T-helper 17 cell (primary cell): ENCODE data around the gene FOXF1. TPM values are rescaled to one million over a fixed set of nuclear protein-coding genes. Genes with fewer than 3 reads are reported as not detected.

Experiments used
- ATAC-seq: fragments of 150-1000 bp; cut with Tn5 transposase; 2 replicates; pipeline ENCODE4 v1.10.0; 2021; ENCODE audit warnings: mild to moderate bottlenecking, moderate library complexity
- DNase-seq, 3 donors: peaks; one replicate each; pipeline versions ENCODE4 v3.0.0 to v3.0.0-alpha.2; 2020 to 2021
- H3K9me3 ChIP-seq: one replicate; pipeline ENCODE4 v1.7.0; 2013; ENCODE audit warnings: low read length, mild to moderate bottlenecking; ENCODE audit not compliant: control insufficient read depth, poor library complexity, severe bottlenecking
- H3K27ac Mint-ChIP-seq: one replicate; pipeline ENCODE4 v1.8.0; 2022; ENCODE audit warnings: mild to moderate bottlenecking, moderate library complexity, mixed read lengths
- H3K27me3 Mint-ChIP-seq: one replicate; pipeline ENCODE4 v1.8.0; 2022; ENCODE audit warnings: mixed read lengths
- H3K36me3 Mint-ChIP-seq: one replicate; pipeline ENCODE4 v1.8.0; 2022; ENCODE audit warnings: low read depth, mixed read lengths
- H3K4me1 Mint-ChIP-seq: one replicate; pipeline ENCODE4 v1.8.0; 2022; ENCODE audit warnings: mild to moderate bottlenecking, mixed read lengths
- H3K4me3 Mint-ChIP-seq: one replicate; pipeline ENCODE4 v1.8.0; 2022; ENCODE audit warnings: mild to moderate bottlenecking, moderate library complexity, mixed read lengths
- total RNA-seq, 4 donors: library from RNA in 2 of 4; stranded (reverse) in 2 of 4; gene quantifications; one replicate each; pipeline ENCODE4 v1.2.3 and lab custom pipeline; 2022 to 2026

FOXF1 gene
- total RNA-seq, 2 donors from 2014 or later, result not detected

DNA sequence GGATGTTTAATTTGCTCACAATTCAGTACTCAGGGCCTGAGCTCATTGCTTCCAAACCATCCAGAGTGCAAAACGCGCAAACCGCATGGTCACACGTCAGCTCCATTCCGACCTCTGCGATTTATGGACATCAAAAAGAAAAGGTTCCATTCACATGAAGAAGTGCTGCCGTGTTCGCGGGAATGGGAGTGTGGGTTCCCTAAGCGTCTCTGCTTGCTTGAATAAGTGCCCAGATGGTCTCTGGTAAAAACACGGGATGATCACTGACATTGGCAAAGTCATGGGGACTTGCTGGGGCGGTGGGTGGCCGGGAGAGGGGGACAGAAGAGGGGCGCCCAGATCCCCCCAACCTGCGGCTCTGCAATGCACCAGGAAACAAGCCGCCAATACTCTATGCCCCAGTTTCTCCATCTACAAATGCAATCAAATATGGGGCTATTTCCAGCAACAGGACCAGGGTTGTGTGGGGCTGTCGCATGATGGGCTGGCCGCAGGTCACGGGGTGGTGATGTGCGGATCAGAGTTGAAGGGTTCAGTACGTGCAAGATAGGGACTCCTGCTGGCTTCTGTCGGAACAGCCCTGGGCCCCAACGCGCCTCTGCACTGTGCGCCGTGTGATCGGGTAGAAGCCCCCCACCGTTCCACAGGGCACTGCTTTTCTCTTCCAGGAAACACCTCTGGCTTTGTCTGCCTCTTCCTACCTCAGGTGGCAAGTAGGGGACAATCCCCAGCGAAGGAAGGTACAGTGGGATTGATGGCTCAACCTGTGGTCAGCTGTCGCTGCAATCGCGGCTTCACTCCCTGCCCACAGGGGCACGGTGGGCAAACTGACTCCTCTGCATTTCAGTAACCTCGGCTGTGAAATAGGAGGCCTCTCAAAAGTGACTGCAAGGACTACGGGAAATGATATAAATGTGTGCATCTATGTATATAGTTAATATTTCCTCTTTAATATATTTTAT lies 11.2 kb downstream of the FOXF1 start:
- no peaks in the 10 kb centered on the region for H3K9me3 ChIP-seq
- ATAC-seq (no peak), DNase-seq (no peak)
- no peak overlapping the region for H3K27ac Mint-ChIP-seq
- H3K4me1 Mint-ChIP-seq, result peaks cover 4% of the 10 kb centered on the region
- peaks cover 60% of the 10 kb centered on the region for H3K27me3 Mint-ChIP-seq
- no peak overlapping the region for H3K4me3 Mint-ChIP-seq
- H3K36me3 Mint-ChIP-seq, result no peaks in the 10 kb centered on the region

DNA sequence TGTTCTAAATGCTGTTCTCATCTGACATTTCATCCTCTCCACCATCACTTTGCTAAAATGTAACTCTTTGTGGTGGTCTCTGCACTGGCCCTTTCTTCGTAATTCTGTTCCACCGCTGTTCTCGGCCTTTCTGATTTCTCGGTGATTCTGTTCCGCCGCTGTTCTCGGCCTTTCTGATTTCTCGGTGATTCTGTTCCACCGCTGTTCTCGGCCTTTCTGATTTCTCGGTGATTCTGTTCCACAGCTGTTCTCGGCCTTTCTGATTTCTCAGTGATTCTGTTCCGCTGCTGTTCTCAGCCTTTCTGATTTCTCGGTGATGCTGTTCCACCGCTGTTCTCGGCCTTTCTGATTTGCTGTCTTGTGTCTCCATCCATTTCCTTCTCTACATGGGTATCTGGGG lies 12.3 kb downstream of the FOXF1 start:
- Mint-ChIP-seq H3K4me3 (no peak overlapping the region), H3K4me1 (peaks cover 4% of the 10 kb centered on the region), H3K36me3 (no peaks in the 10 kb centered on the region), H3K27me3 (peaks cover 49% of the 10 kb centered on the region), H3K27ac (no peak overlapping the region)
- H3K9me3 ChIP-seq, result no peaks in the 10 kb centered on the region
- ATAC-seq (no peak), DNase-seq (no peak)

DNA sequence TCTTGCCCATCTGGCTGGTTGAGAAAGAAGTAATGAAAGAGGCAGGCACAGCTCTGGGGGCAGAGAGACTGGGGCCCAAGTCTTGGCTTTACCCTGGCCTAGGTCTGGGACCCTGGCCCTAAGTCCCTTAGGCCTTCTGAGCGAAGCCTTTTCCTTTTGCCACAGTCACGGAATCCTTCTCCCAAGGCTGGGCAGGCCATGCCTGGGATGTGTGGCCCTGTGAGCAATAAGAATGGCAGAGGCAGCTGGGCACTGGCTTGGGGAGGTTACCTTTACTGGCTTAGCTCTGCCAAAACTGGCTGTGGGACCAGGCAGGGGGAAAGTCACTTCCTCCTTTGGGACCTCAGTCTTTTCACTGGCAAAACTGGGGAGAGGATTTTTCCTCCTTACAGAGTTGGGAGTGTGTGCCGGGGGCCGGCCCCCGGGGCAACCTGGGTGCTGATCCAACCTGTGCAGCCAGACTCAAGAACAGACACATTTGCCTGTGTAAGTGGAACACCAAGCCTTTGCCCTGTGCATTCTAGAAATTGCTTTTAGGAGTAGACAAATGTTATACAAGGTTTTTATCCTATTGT lies 12.9 kb downstream of the FOXF1 start:
- no peaks in the 10 kb centered on the region for H3K9me3 ChIP-seq
- H3K4me3 Mint-ChIP-seq, result no peak overlapping the region
- H3K4me1 Mint-ChIP-seq, result peaks cover 4% of the 10 kb centered on the region
- no peaks in the 10 kb centered on the region for H3K36me3 Mint-ChIP-seq
- no peak overlapping the region for H3K27ac Mint-ChIP-seq
- no peak for ATAC-seq
- no peak for DNase-seq
- peaks cover 43% of the 10 kb centered on the region for H3K27me3 Mint-ChIP-seq

DNA sequence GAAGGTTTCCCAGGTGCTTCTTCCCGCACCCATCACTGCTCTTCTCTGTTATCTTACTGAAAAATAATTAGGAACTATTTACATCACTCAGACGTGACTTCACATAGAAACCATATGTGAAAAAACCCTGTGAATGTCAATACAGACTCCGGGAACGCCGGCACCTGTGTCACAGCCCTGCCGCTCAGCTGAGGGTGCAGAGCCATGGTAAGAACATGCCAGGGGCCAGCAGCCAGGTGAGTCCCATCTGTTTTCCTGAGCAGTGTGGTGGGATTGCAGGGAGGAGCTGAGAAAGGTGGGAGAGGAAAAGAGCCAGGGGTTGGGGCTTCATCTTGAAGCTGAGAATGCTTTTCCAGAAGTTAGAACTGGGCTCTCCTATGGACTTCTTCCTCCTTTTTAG lies 13.7 kb downstream of the FOXF1 start:
- no peak for ATAC-seq
- Mint-ChIP-seq H3K4me1 (peaks cover 4% of the 10 kb centered on the region), H3K27me3 (peaks cover 35% of the 10 kb centered on the region), H3K4me3 (no peak overlapping the region), H3K36me3 (no peaks in the 10 kb centered on the region), H3K27ac (no peak overlapping the region)
- no peak for DNase-seq
- H3K9me3 ChIP-seq, result no peaks in the 10 kb centered on the region

DNA sequence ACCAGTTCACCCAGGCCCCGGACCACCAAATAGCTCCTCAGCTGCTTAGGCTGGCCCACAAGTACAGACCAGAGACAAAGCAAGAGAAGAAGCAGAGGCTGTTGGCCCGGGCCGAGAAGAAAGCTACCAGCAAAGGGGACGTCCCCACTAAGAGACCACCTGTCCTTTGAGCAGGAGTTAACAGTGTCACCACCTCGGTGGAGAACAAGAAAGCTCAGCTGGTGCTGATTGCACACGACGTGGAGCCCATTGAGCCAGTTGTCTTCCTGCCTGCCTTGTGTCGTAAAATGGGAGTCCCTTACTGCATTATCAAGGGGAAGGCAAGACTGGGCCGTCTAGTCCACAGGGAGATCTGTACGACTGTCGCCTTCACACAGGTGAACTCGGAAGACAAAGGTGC lies 15.4 kb downstream of the FOXF1 start:
- Mint-ChIP-seq H3K27me3 (peaks cover 18% of the 10 kb centered on the region), H3K36me3 (no peaks in the 10 kb centered on the region), H3K4me1 (no peaks in the 10 kb centered on the region), H3K4me3 (no peak overlapping the region), H3K27ac (no peak overlapping the region)
- no peak for DNase-seq
- H3K9me3 ChIP-seq, result no peaks in the 10 kb centered on the region
- ATAC-seq, result no peak

DNA sequence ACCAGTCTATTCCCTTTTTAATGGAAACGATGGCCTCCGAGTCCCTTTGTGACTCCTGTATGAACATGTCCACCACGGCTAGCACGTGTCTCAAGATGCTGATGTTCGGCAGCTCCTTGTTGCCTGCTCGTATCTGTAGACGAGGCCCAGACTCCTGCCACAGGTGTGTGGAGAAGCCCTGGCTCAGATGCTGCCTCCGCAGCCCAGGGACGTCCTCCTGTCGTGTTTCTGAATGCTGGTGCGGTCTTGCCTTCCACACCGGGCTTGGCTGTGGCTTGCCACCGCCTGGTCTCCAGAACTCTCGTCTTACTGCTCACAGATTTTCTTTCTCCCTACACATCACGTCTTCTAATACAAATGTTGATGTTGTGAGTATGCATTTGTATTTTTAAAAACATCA lies 17.0 kb downstream of the FOXF1 start:
- no peaks in the 10 kb centered on the region for H3K4me1 Mint-ChIP-seq
- no peak overlapping the region for H3K4me3 Mint-ChIP-seq
- H3K36me3 Mint-ChIP-seq, result no peaks in the 10 kb centered on the region
- no peak for ATAC-seq
- DNase-seq, result no peak
- H3K27me3 Mint-ChIP-seq, result peaks cover 6% of the 10 kb centered on the region
- H3K27ac Mint-ChIP-seq, result no peak overlapping the region
- no peaks in the 10 kb centered on the region for H3K9me3 ChIP-seq

DNA sequence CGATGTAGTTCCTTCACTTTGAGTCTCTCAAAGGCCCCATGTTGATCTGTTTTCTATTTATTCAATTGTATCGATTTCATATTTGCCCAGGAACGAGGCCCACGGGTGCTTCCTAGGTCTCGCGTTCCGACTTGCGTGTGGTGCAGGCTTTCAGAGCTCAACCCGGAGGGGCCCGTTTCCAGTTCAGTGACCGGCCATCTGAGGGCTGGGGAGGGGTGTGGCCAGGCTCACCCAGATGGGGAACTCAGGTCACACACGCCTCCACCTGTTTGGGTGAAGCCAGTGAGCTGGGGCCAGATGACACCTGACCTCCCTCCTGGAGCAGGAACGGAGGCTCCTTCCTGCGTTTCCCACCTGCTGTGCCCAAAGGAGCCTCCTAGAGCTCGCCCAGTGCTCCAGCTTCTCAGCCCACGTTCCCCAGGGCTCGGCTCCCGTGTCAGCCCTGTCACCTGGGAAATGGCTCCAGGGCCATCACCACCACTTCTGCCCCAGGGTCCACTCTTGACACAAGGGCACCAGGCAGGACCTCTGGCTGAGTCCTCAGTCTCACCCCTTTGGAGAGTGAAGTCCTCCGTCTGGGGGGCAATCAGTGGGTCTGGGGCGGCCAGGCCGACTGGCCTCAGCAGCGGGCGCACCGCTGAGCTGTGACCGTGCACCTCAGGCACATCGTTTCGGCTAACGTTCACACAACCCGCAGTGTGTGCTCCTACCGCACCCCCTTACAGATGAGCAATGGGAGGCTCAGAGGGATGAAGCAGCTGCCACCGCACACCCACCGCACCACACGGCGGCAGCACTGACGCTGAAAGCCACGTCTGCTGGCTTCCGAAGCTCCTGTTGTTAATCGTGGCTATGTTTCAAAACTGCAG lies 18.0 kb downstream of the FOXF1 start:
- H3K4me1 Mint-ChIP-seq, result no peaks in the 10 kb centered on the region
- H3K4me3 Mint-ChIP-seq, result no peak overlapping the region
- no peak for DNase-seq
- H3K9me3 ChIP-seq, result no peaks in the 10 kb centered on the region
- H3K36me3 Mint-ChIP-seq, result no peaks in the 10 kb centered on the region
- H3K27ac Mint-ChIP-seq, result no peak overlapping the region
- no peaks in the 10 kb centered on the region for H3K27me3 Mint-ChIP-seq
- ATAC-seq, result no peak

DNA sequence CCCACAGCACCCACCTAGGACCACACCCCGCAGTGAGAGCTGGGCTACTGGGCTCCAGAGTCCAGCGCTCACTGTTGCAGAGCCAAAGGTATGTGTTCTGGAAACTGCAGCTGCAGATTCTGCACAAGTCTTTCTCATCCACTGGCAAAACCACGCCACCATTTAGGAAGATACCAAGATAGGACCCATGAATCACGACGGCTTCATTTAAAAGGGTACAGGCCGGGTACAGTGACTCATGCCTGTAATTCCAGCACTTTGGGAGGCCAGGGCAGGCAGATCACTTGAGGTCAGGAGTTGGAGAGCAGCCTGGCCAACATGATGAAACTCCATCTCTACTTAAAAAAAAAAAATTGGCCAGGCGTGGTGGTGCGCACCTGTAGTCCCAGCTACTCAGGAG lies 18.8 kb downstream of the FOXF1 start:
- Mint-ChIP-seq H3K27ac (no peak overlapping the region), H3K4me3 (no peak overlapping the region), H3K27me3 (no peaks in the 10 kb centered on the region), H3K36me3 (no peaks in the 10 kb centered on the region), H3K4me1 (no peaks in the 10 kb centered on the region)
- ATAC-seq, result no peak
- no peak for DNase-seq
- no peaks in the 10 kb centered on the region for H3K9me3 ChIP-seq

DNA sequence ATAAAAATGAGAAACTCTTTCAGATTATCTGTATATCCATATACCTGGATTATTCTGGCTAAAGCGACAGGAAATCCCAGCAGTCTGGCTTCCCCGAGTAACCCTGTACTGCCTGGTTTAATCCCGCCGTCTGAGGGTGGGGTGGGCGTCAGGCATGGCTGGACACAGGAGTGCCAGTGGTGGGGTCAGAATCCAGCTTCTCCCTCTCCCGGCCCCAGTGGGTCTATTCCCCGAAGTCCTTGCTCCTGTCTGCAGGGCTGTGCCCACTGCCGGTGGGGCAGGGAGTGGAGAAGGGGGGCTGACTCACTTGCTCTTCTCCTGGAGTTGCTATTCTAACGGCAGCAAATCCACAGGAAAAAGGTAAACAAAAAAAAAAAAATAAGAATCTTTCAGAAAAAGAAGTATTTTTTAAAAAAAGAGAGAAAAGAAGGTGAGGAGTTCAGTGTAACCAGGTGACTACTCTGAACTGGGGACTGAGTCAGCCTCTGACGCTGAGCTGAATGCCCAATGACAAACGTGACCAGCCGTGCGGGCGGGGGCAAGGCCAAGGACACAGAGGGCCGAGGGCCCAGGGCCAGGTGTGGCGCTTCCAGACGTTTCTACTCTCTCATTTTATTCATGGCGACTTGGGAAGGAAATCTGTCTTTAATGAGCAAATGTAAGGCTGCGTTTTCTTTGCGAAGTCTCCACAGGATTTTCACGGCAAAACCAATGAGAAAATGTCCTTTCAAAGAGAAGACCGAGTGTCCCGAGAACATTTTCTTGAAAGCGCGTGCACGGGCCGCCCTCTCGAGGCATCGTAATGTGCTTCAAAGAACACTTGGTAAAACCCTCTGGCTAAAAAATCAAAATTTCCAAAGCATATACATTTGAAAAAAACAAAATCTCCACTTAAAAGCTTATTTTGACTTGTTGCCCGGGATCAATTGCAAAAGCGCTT lies 20.2 kb downstream of the FOXF1 start:
- Mint-ChIP-seq H3K4me1 (no peaks in the 10 kb centered on the region), H3K4me3 (no peak overlapping the region), H3K27ac (no peak overlapping the region), H3K36me3 (no peaks in the 10 kb centered on the region), H3K27me3 (no peaks in the 10 kb centered on the region)
- H3K9me3 ChIP-seq, result no peaks in the 10 kb centered on the region
- ATAC-seq (no peak), DNase-seq (no peak)

DNA sequence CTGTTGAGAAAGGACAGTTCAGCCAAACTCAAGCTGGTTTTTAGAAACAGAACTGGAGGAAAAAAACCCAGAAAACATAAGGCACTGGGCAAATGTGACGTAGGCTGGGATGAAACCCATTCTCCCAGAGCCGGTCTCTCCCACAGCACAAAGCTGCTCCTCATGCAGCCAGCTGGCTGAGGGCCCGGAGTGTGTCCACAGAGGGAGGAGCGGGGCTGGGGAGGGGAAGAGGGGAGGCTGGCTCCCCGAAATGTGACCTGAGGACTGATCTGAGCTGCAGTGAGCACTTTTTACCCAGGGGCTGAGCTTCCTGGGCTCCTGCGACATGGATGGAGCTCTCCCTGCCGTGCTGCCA lies 20.8 kb downstream of the FOXF1 start:
- Mint-ChIP-seq H3K36me3 (no peaks in the 10 kb centered on the region), H3K27ac (no peak overlapping the region), H3K4me3 (no peak overlapping the region), H3K27me3 (no peaks in the 10 kb centered on the region), H3K4me1 (no peaks in the 10 kb centered on the region)
- DNase-seq (no peak), ATAC-seq (no peak)
- no peaks in the 10 kb centered on the region for H3K9me3 ChIP-seq

DNA sequence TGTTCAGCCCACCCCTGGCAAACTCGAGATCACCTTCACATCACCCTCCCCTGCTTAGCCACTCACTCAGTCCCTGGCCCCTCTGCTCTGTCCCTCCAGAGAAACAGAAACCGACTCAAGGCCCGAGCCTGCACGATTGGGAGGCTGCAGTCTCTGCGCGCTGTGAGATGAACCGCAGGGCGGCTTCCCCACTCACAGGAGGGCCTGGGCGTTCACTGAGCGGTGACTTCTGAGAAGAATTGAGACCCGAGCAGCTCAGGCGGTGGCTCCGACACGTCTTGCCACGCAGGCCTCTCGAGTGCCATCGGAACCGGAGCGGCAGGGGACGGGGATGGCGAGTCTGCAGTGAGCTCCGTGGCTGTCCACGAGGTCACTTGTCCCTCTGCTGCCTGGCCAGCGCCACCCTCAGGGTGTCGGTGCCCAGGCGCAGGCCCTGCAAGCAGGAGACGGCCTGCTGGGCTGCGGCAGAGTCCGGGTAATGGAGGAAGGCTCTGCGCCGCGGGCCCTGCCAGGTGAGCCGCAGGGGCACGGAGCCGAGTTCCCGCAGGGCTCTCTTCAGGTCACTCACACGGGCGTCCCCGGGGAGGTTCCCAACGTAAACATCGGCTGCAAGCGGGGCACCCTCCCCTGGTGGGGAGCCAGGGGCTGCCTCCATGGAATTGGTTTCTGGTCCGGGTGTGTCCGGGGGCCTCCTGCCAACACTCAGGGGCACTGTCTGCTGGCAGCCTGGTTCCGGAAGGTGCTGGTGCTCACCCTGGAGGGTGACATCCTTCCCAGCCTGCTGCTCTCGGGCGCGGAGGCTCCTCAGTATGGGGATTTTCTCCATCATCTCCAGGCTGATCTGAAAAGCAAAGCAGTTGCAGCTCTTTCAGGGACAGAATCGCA lies 21.6 kb downstream of the FOXF1 start:
- DNase-seq, result no peak
- Mint-ChIP-seq H3K4me1 (no peaks in the 10 kb centered on the region), H3K4me3 (no peak overlapping the region), H3K36me3 (no peaks in the 10 kb centered on the region), H3K27me3 (no peaks in the 10 kb centered on the region), H3K27ac (no peak overlapping the region)
- ATAC-seq, result no peak
- no peaks in the 10 kb centered on the region for H3K9me3 ChIP-seq

DNA sequence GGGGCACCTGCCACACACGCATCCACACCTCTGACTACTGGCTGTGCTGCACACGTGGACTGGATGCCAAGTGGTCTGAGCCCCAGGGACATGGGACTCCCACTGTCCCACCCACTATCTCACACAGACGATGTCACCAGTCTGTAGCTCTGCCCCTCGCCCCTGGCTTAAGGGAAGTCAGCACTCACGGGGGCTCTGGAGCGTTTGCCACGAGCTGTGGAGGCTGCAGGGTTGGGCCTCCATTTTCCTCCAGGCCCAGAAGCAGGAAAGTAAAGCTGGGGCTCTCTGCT lies 22.1 kb downstream of the FOXF1 start:
- no peaks in the 10 kb centered on the region for H3K36me3 Mint-ChIP-seq
- ATAC-seq (no peak), DNase-seq (no peak)
- no peaks in the 10 kb centered on the region for H3K27me3 Mint-ChIP-seq
- no peak overlapping the region for H3K27ac Mint-ChIP-seq
- no peaks in the 10 kb centered on the region for H3K4me1 Mint-ChIP-seq
- H3K9me3 ChIP-seq, result no peaks in the 10 kb centered on the region
- H3K4me3 Mint-ChIP-seq, result no peak overlapping the region
